ENCODE measurements around the gene GOLGA5.
"Not testable (repeated sequence)": the region's sequence is repeated elsewhere in the genome, so short reads cannot be mapped to it uniquely, and the experiment has no call there.

GOLGA5 gene

GRCh38 chr14:92832137-92832700, 38.1 kb downstream of the GOLGA5 start:
- no peak for DNase-seq (ENCODE audit: low spot score)

GRCh38 chr14:92841930-92842329, 47.8 kb downstream of the GOLGA5 start:
- no peak for DNase-seq (ENCODE audit: low spot score)

- DNase-seq (ENCODE audit: low spot score), result no peak
Measured at GRCh38 chr14:92844204-92844603, 50.1 kb downstream of the GOLGA5 start.

- DNase-seq (ENCODE audit: low spot score), result no peak
Measured at GRCh38 chr14:92846162-92846897, 52.2 kb downstream of the GOLGA5 start.

GRCh38 chr14:92847278-92847677, 53.2 kb downstream of the GOLGA5 start:
- DNase-seq (ENCODE audit: low spot score), result no peak

- no peak for DNase-seq (ENCODE audit: low spot score)
Measured at GRCh38 chr14:92847749-92848148, 53.6 kb downstream of the GOLGA5 start.

GRCh38 chr14:92848887-92849286, 54.8 kb downstream of the GOLGA5 start:
- no peak for DNase-seq (ENCODE audit: low spot score)

- no peak for DNase-seq (ENCODE audit: low spot score)
Measured at GRCh38 chr14:92850492-92850891, 56.4 kb downstream of the GOLGA5 start.

- DNase-seq (ENCODE audit: low spot score), result not testable (repeated sequence)
Measured at GRCh38 chr14:92853136-92853535, 59.0 kb downstream of the GOLGA5 start.

GRCh38 chr14:92860049-92860840, 66.1 kb downstream of the GOLGA5 start:
- DNase-seq (ENCODE audit: low spot score), result no peak

- no peak for DNase-seq (ENCODE audit: low spot score)
Measured at GRCh38 chr14:92861856-92862745, 68.0 kb downstream of the GOLGA5 start.

GRCh38 chr14:92863286-92864080, 69.4 kb downstream of the GOLGA5 start:
- no peak for DNase-seq (ENCODE audit: low spot score)

- no peak for DNase-seq (ENCODE audit: low spot score)
Measured at GRCh38 chr14:92865674-92866073, 71.6 kb downstream of the GOLGA5 start.

- DNase-seq (ENCODE audit: low spot score), result no peak
Measured at GRCh38 chr14:92866181-92866752, 72.2 kb downstream of the GOLGA5 start.

- DNase-seq (ENCODE audit: low spot score), result no peak
Measured at GRCh38 chr14:92866901-92867865, 73.1 kb downstream of the GOLGA5 start.

- no peak for DNase-seq (ENCODE audit: low spot score)
Measured at GRCh38 chr14:92874962-92875661, 81.0 kb downstream of the GOLGA5 start.

- no peak for DNase-seq (ENCODE audit: low spot score)
Measured at GRCh38 chr14:92877757-92878431, 83.8 kb downstream of the GOLGA5 start.

- no peak for DNase-seq (ENCODE audit: low spot score)
Measured at GRCh38 chr14:92880351-92880750, 86.2 kb downstream of the GOLGA5 start.

All from germinal center (tissue), 1 donor.